ENCODE measurements around the gene CACNA1I. TPM values are rescaled to one million over a fixed set of nuclear protein-coding genes. Genes with fewer than 3 reads are reported as not detected.
"Not testable (repeated sequence)": the region's sequence is repeated elsewhere in the genome, so short reads cannot be mapped to it uniquely, and the experiment has no call there.

CACNA1I gene
- total RNA-seq (under 1 TPM; 0.16 to 0.33 TPM), polyA plus RNA-seq (not detected)
- long read RNA-seq, donor 1, partial matches to known transcripts = 0 of 2 reads
- long read RNA-seq, donor 1, other reads (novel, unspliced or antisense) = 2 of 2 reads
- long read RNA-seq, donor 2, partial matches to known transcripts = 0 of 1 reads
- long read RNA-seq, donor 2, other reads (novel, unspliced or antisense) = 1 of 1 reads

- Histone ChIP-seq H3K36me3 (ENCODE audit: control insufficient read depth in 1 of 2, insufficient read depth in 2 of 2, low read length in 1 of 2) (no peaks in the 10 kb centered on the region), H3K4me1 (ENCODE audit: control insufficient read depth in 1 of 2, insufficient read depth in 2 of 2, low read length in 2 of 2) (no peaks in the 10 kb centered on the region), H3K27me3 (ENCODE audit: control insufficient read depth in 1 of 2, insufficient read depth in 2 of 2, low read length in 1 of 2) (no peaks in the 10 kb centered on the region), H3K9me3 (ENCODE audit: control insufficient read depth, low read length) (no peaks in the 10 kb centered on the region), H3K27ac (ENCODE audit: low read depth in 1 of 2, low read length in 2 of 2) (no peak within 1 kb of the TSS), H3K4me3 (ENCODE audit: low read length in 2 of 2) (no peak within 1 kb of the TSS)
- ATAC-seq (ENCODE audit: low FRiP score) (no peak), DNase-seq (no peak)
- intact Hi-C loops (cut with DNase I) = no loop called here
- WGBS, 2 donors = 75 to 85% methylated on average over 11 to 14 of the region's 14 CpGs
Observed at GRCh38 chr22:39570665-39571064, at the start of gene CACNA1I. CACNA1I (plus strand) TSS chr22:39570753; CDS start chr22:39570753, 0 bp downstream.

- not testable (repeated sequence) for ATAC-seq (ENCODE audit: low FRiP score); H3K27me3 ChIP-seq (ENCODE audit: control insufficient read depth in 1 of 2, insufficient read depth in 2 of 2, low read length in 1 of 2); H3K9me3 ChIP-seq (ENCODE audit: control insufficient read depth, low read length); H3K36me3 ChIP-seq (ENCODE audit: control insufficient read depth in 1 of 2, insufficient read depth in 2 of 2, low read length in 1 of 2); H3K4me1 ChIP-seq (ENCODE audit: control insufficient read depth in 1 of 2, insufficient read depth in 2 of 2, low read length in 2 of 2)
- peak in 1 of 2 donors; percentile 74 for DNase-seq
- peak overlapping the region in 1 of 2 donors; percentile 28 for H3K27ac ChIP-seq (ENCODE audit: low read depth in 1 of 2, low read length in 2 of 2)
- H3K4me3 ChIP-seq (ENCODE audit: low read length in 2 of 2) = peak overlapping the region; percentile 92 to 93
- intact Hi-C loops (cut with DNase I) = loop anchor here (2.0 to 10.0 kb wide), 3 partner anchors 18 to 206 kb away; partner anchors contain the start of genes MIEF1 (in 1 of the 2) and RPL3 (in 1 of the 2)
- 1% methylated on average over 27 to 28 of the region's 28 CpGs for WGBS, 2 donors
Observed at GRCh38 chr22:39521106-39521885, 49.3 kb upstream of the CACNA1I start.

- H3K4me3 ChIP-seq (ENCODE audit: low read length in 2 of 2) = peak overlapping the region in 1 of 2 donors; percentile 93
- intact Hi-C loops (cut with DNase I) = loop anchor here (5.0 to 10.0 kb wide), 2 partner anchors 90 to 207 kb away; partner anchors contain the start of gene RPL3 (in 1 of the 2)
- H3K27ac ChIP-seq (ENCODE audit: low read depth in 1 of 2, low read length in 2 of 2) = peak overlapping the region in 1 of 2 donors; percentile 28
- H3K9me3 ChIP-seq (ENCODE audit: control insufficient read depth, low read length); H3K36me3 ChIP-seq (ENCODE audit: control insufficient read depth in 1 of 2, insufficient read depth in 2 of 2, low read length in 1 of 2); H3K27me3 ChIP-seq (ENCODE audit: control insufficient read depth in 1 of 2, insufficient read depth in 2 of 2, low read length in 1 of 2); H3K4me1 ChIP-seq (ENCODE audit: control insufficient read depth in 1 of 2, insufficient read depth in 2 of 2, low read length in 2 of 2); DNase-seq; ATAC-seq (ENCODE audit: low FRiP score): not testable (repeated sequence)
- WGBS, 2 donors = 2 to 3% methylated on average over 4 to 5 of the region's 5 CpGs
Observed at GRCh38 chr22:39522091-39522490, 48.5 kb upstream of the CACNA1I start.

- H3K27me3 ChIP-seq (ENCODE audit: control insufficient read depth in 1 of 2, insufficient read depth in 2 of 2, low read length in 1 of 2) = no peaks in the 10 kb centered on the region
- peak in 1 of 2 donors; percentile 73 for DNase-seq
- peak overlapping the region in 1 of 2 donors; percentile 20 for H3K27ac ChIP-seq (ENCODE audit: low read depth in 1 of 2, low read length in 2 of 2)
- peaks cover 4 to 10% of the 10 kb centered on the region in 2 donors for H3K36me3 ChIP-seq (ENCODE audit: control insufficient read depth in 1 of 2, insufficient read depth in 2 of 2, low read length in 1 of 2)
- intact Hi-C loops (cut with DNase I) = loop anchor here (5.0 to 10.0 kb wide), 2 partner anchors 90 to 208 kb away; partner anchors contain the start of gene RPL3 (in 1 of the 2)
- WGBS, 2 donors = 3 to 5% methylated on average over 14 of the region's 14 CpGs
- no peaks in the 10 kb centered on the region for H3K9me3 ChIP-seq (ENCODE audit: control insufficient read depth, low read length)
- H3K4me3 ChIP-seq (ENCODE audit: low read length in 2 of 2) = peak overlapping the region; percentile 30 to 93
- peak; percentile 14 for ATAC-seq (ENCODE audit: low FRiP score)
- no peaks in the 10 kb centered on the region for H3K4me1 ChIP-seq (ENCODE audit: control insufficient read depth in 1 of 2, insufficient read depth in 2 of 2, low read length in 2 of 2)
Observed at GRCh38 chr22:39522567-39523300, 47.8 kb upstream of the CACNA1I start.

- H3K27ac ChIP-seq (ENCODE audit: low read depth in 1 of 2, low read length in 2 of 2) = no peak overlapping the region
- no peaks in the 10 kb centered on the region for H3K4me1 ChIP-seq (ENCODE audit: control insufficient read depth in 1 of 2, insufficient read depth in 2 of 2, low read length in 2 of 2)
- H3K36me3 ChIP-seq (ENCODE audit: control insufficient read depth in 1 of 2, insufficient read depth in 2 of 2, low read length in 1 of 2) = peaks cover 4 to 10% of the 10 kb centered on the region in 2 donors
- 65% methylated on average over 13 of the region's 13 CpGs for WGBS, 2 donors
- no peaks in the 10 kb centered on the region for H3K27me3 ChIP-seq (ENCODE audit: control insufficient read depth in 1 of 2, insufficient read depth in 2 of 2, low read length in 1 of 2)
- DNase-seq (peak in 1 of 2 donors; percentile 71), ATAC-seq (ENCODE audit: low FRiP score) (no peak)
- intact Hi-C loops (cut with DNase I) = loop anchor here (5.0 to 10.0 kb wide), 2 partner anchors 92 to 209 kb away; partner anchors contain the start of gene RPL3 (in 1 of the 2)
- H3K4me3 ChIP-seq (ENCODE audit: low read length in 2 of 2) = no peak overlapping the region
- H3K9me3 ChIP-seq (ENCODE audit: control insufficient read depth, low read length) = no peaks in the 10 kb centered on the region
Observed at GRCh38 chr22:39524089-39524752, 46.3 kb upstream of the CACNA1I start.

GRCh38 chr22:39524753-39525657, 45.5 kb upstream of the CACNA1I start:
- Histone ChIP-seq H3K27ac (ENCODE audit: low read depth in 1 of 2, low read length in 2 of 2) (no peak overlapping the region), H3K4me3 (ENCODE audit: low read length in 2 of 2) (no peak overlapping the region), H3K9me3 (ENCODE audit: control insufficient read depth, low read length) (no peaks in the 10 kb centered on the region), H3K36me3 (ENCODE audit: control insufficient read depth in 1 of 2, insufficient read depth in 2 of 2, low read length in 1 of 2) (peaks cover 4 to 10% of the 10 kb centered on the region in 2 donors), H3K4me1 (ENCODE audit: control insufficient read depth in 1 of 2, insufficient read depth in 2 of 2, low read length in 2 of 2) (no peaks in the 10 kb centered on the region), H3K27me3 (ENCODE audit: control insufficient read depth in 1 of 2, insufficient read depth in 2 of 2, low read length in 1 of 2) (no peaks in the 10 kb centered on the region)
- DNase-seq = peak in 1 of 2 donors; percentile 68
- intact Hi-C loops (cut with DNase I) = loop anchor here (5.0 to 10.0 kb wide), 3 partner anchors 93 to 353 kb away; partner anchors contain the start of gene RPL3 (in 1 of the 2)
- WGBS, 2 donors = 63 to 69% methylated on average over 10 of the region's 10 CpGs
- ATAC-seq (ENCODE audit: low FRiP score) = no peak

GRCh38 chr22:39525658-39525975, 44.9 kb upstream of the CACNA1I start:
- peak in 1 of 2 donors; percentile 44 for DNase-seq
- Histone ChIP-seq H3K4me1 (ENCODE audit: control insufficient read depth in 1 of 2, insufficient read depth in 2 of 2, low read length in 2 of 2) (no peaks in the 10 kb centered on the region), H3K9me3 (ENCODE audit: control insufficient read depth, low read length) (no peaks in the 10 kb centered on the region), H3K36me3 (ENCODE audit: control insufficient read depth in 1 of 2, insufficient read depth in 2 of 2, low read length in 1 of 2) (peaks cover 4 to 10% of the 10 kb centered on the region in 2 donors), H3K27ac (ENCODE audit: low read depth in 1 of 2, low read length in 2 of 2) (no peak overlapping the region), H3K27me3 (ENCODE audit: control insufficient read depth in 1 of 2, insufficient read depth in 2 of 2, low read length in 1 of 2) (no peaks in the 10 kb centered on the region), H3K4me3 (ENCODE audit: low read length in 2 of 2) (no peak overlapping the region)
- 70% methylated on average over 4 of the region's 4 CpGs for WGBS, 2 donors
- intact Hi-C loops (cut with DNase I) = loop anchor here in 1 of 2 donors (5.0 to 10.0 kb wide), 2 partner anchors 211 to 353 kb away; partner anchors contain the start of gene RPL3
- no peak for ATAC-seq (ENCODE audit: low FRiP score)
